IMR-90 (cell line): Measurements from ENCODE around the gene KIF1B. TPM values are rescaled to one million over a fixed set of nuclear protein-coding genes. Genes with fewer than 3 reads are reported as not detected.

Experiments
- ATAC-seq: fragments of 200-7000 bp; cut with Tn5 transposase; 2 replicates; pipeline ENCODE4 v1.9.1; 2020; ENCODE audit warnings: low read depth, mild to moderate bottlenecking, moderate library complexity
- BruUV-seq: library from RNA; stranded (reverse); fragments of 400-500 nt; replicated peaks from 2 replicates; lab custom pipeline; 2021; lab: Mats Ljungman, UMichigan
- CTCF ChIA-PET: fragments of 300-600 bp; formaldehyde crosslinking; extraction: SDS; loops from one replicate; lab custom pipeline; 2021; ENCODE audit warnings: antibody characterized with exemption; lab: Yijun Ruan, JAX
- POLR2A ChIA-PET: fragments of 300-600 bp; sonication (Branson Sonifier 250); formaldehyde crosslinking; loops from one replicate; lab custom pipeline; 2022; ENCODE audit warnings: antibody characterized with exemption; ENCODE audit not compliant: unreplicated experiment; lab: Charles Lee
- DNase-seq: peaks from one replicate; pipeline ENCODE4 v3.0.0; 2013
- H2AFZ ChIP-seq: replicated peaks from 2 replicates; pipeline ENCODE3; 2013; ENCODE audit warnings: low read length, mild to moderate bottlenecking; ENCODE audit not compliant: poor library complexity
- H2AK5ac ChIP-seq: 2 replicates; pipeline ENCODE4 v1.6.1; 2013; ENCODE audit warnings: low read depth, low read length, inconsistent platforms
- H2AK9ac ChIP-seq: replicated peaks from 2 replicates; pipeline ENCODE3; 2013; ENCODE audit warnings: mild to moderate bottlenecking, low read depth, low read length, moderate library complexity; ENCODE audit not compliant: poor library complexity
- H2BK120ac ChIP-seq: 2 replicates; pipeline ENCODE4 v1.6.1; 2013; ENCODE audit warnings: low read depth, low read length, inconsistent platforms
- H2BK15ac ChIP-seq: 3 replicates; pipeline ENCODE4 v1.6.1; 2013; ENCODE audit warnings: low read depth, low read length, inconsistent platforms
- H2BK20ac ChIP-seq: 2 replicates; pipeline ENCODE4 v1.6.1; 2013; ENCODE audit warnings: low read depth, mild to moderate bottlenecking, inconsistent platforms, low read length, moderate library complexity
- H2BK5ac ChIP-seq: 2 replicates; pipeline ENCODE4 v1.6.1; 2013; ENCODE audit warnings: mild to moderate bottlenecking, low read depth, low read length, inconsistent platforms; ENCODE audit not compliant: poor library complexity, severe bottlenecking
- H3K14ac ChIP-seq: replicated peaks from 2 replicates; pipeline ENCODE4 v1.6.1; 2013; ENCODE audit warnings: low read depth, low read length, inconsistent platforms
- H3K18ac ChIP-seq: 2 replicates; pipeline ENCODE4 v1.6.1; 2013; ENCODE audit warnings: low read depth, low read length, control low read depth
- H3K23ac ChIP-seq: 2 replicates; pipeline ENCODE4 v1.6.1; 2013; ENCODE audit warnings: low read depth, low read length, inconsistent platforms
- H3K27ac ChIP-seq: 2 replicates; pipeline ENCODE4 v1.5.1; 2013; ENCODE audit warnings: mild to moderate bottlenecking, control low read depth, low read length; ENCODE audit not compliant: insufficient read depth
- H3K27me3 ChIP-seq: 2 replicates; pipeline ENCODE4 v1.6.1; 2013; ENCODE audit warnings: low read length; ENCODE audit not compliant: control insufficient read depth, insufficient read depth
- H3K36me3 ChIP-seq: 2 replicates; pipeline ENCODE4 v1.6.1; 2013; ENCODE audit warnings: low read length, mixed read lengths; ENCODE audit not compliant: control insufficient read depth, insufficient read depth
- H3K4ac ChIP-seq: 2 replicates; pipeline ENCODE4 v1.6.1; 2013; ENCODE audit warnings: low read depth, low read length, inconsistent platforms
- H3K4me1 ChIP-seq: 2 replicates; pipeline ENCODE4 v1.6.1; 2013; ENCODE audit warnings: low read length, mixed read lengths; ENCODE audit not compliant: control insufficient read depth, insufficient read depth
- H3K4me2 ChIP-seq: 2 replicates; pipeline ENCODE4 v1.6.1; 2013; ENCODE audit warnings: low read depth, mild to moderate bottlenecking, control low read depth, low read length, moderate library complexity
- H3K4me3 ChIP-seq: 2 replicates; pipeline ENCODE4 v1.5.1; 2013; ENCODE audit warnings: low read depth, mild to moderate bottlenecking, control low read depth, low read length, moderate library complexity; ENCODE audit not compliant: insufficient read depth
- H3K56ac ChIP-seq: 2 replicates; pipeline ENCODE4 v1.6.1; 2013; ENCODE audit warnings: low read length, inconsistent platforms; ENCODE audit not compliant: insufficient read depth; ENCODE audit errors: extremely low read depth
- H3K79me1 ChIP-seq, 2 experiments: 2 replicates each; pipeline ENCODE4 v1.6.1; 2013; ENCODE audit warnings: low read length in 2 of 2, inconsistent platforms in 1 of 2, low read depth in 1 of 2
- H3K9ac ChIP-seq: 2 replicates; pipeline ENCODE4 v1.6.1; 2013; ENCODE audit warnings: low read depth, low read length, control low read depth
- H3K9me1 ChIP-seq: 2 replicates; pipeline ENCODE4 v1.6.1; 2013; ENCODE audit warnings: low read length, inconsistent platforms; ENCODE audit not compliant: insufficient read depth
- H3K9me3 ChIP-seq: 2 replicates; pipeline ENCODE4 v1.6.1; 2013; ENCODE audit warnings: low read length; ENCODE audit not compliant: control insufficient read depth, insufficient read depth
- H4K20me1 ChIP-seq: 2 replicates; pipeline ENCODE4 v1.6.1; 2013; ENCODE audit warnings: low read length, inconsistent platforms; ENCODE audit not compliant: insufficient read depth
- H4K5ac ChIP-seq: 2 replicates; pipeline ENCODE4 v1.6.1; 2013; ENCODE audit warnings: mild to moderate bottlenecking, low read depth, low read length, control low read depth
- H4K8ac ChIP-seq, 2 experiments: 2 replicates each; pipeline ENCODE4 v1.6.1; 2013; ENCODE audit warnings: low read depth in 2 of 2, low read length in 2 of 2, control low read depth in 1 of 2, inconsistent platforms in 1 of 2
- H4K91ac ChIP-seq: 2 replicates; pipeline ENCODE4 v1.6.1; 2013; ENCODE audit warnings: low read depth, low read length, inconsistent platforms; ENCODE audit not compliant: insufficient read depth
- BHLHE40 ChIP-seq: fragments of 150-350 bp; IDR thresholded peaks from 2 replicates; pipeline ENCODE4 v1.6.1; 2016; ENCODE audit warnings: mild to moderate bottlenecking, low read depth, low read length
- CEBPB ChIP-seq: IDR thresholded peaks from 2 replicates; pipeline ENCODE4 v1.6.1; 2012; ENCODE audit warnings: low read depth, low read length, improper control_type of control experiment
- CHD1 ChIP-seq: IDR thresholded peaks from 2 replicates; pipeline ENCODE4 v1.6.1; 2012; ENCODE audit warnings: low read depth, low read length, improper control_type of control experiment
- CTCF ChIP-seq: conservative IDR thresholded peaks from 2 replicates; pipeline ENCODE4 v1.5.1; 2012; ENCODE audit warnings: mild to moderate bottlenecking, low read depth, low read length, improper control_type of control experiment
- FOS ChIP-seq: fragments of 150-350 bp; IDR thresholded peaks from 2 replicates; pipeline ENCODE4 v1.6.1; 2016; ENCODE audit warnings: low read depth, low read length
- MAFK ChIP-seq: IDR thresholded peaks from 2 replicates; pipeline ENCODE4 v1.6.1; 2012; ENCODE audit warnings: low read depth, low read length, improper control_type of control experiment
- MAZ ChIP-seq: IDR thresholded peaks from 2 replicates; pipeline ENCODE4 v1.6.1; 2012; ENCODE audit warnings: low read depth, mild to moderate bottlenecking, low read length, improper control_type of control experiment, moderate library complexity, borderline replicate concordance
- MXI1 ChIP-seq: IDR thresholded peaks from 2 replicates; pipeline ENCODE4 v1.6.1; 2012; ENCODE audit warnings: low read depth, mild to moderate bottlenecking, low read length, moderate library complexity, borderline replicate concordance
- NFE2L2 ChIP-seq: fragments of 150-350 bp; IDR thresholded peaks from 2 replicates; pipeline ENCODE4 v1.6.1; 2016; ENCODE audit warnings: low read depth, mild to moderate bottlenecking, low read length
- POLR2A ChIP-seq: IDR thresholded peaks from 2 replicates; pipeline ENCODE4 v1.6.1; 2012; ENCODE audit warnings: mild to moderate bottlenecking, low read depth, low read length
- RAD21 ChIP-seq: IDR thresholded peaks from 2 replicates; pipeline ENCODE4 v1.6.1; 2012; ENCODE audit warnings: low read length, improper control_type of control experiment
- RCOR1 ChIP-seq: IDR thresholded peaks from 2 replicates; pipeline ENCODE4 v1.6.1; 2012; ENCODE audit warnings: mild to moderate bottlenecking, low read length, improper control_type of control experiment; ENCODE audit not compliant: insufficient replicate concordance
- RFX5 ChIP-seq: IDR thresholded peaks from 2 replicates; pipeline ENCODE4 v1.8.0; 2012; ENCODE audit warnings: low read depth, mild to moderate bottlenecking, low read length, moderate library complexity
- SMC3 ChIP-seq: fragments of 150-350 bp; IDR thresholded peaks from 2 replicates; pipeline ENCODE4 v1.6.1; 2016; ENCODE audit warnings: low read depth, mild to moderate bottlenecking, antibody characterized with exemption, low read length, moderate library complexity
- USF2 ChIP-seq: fragments of 150-350 bp; IDR thresholded peaks from 2 replicates; pipeline ENCODE4 v1.6.1; 2017; ENCODE audit warnings: mild to moderate bottlenecking, antibody characterized with exemption, low read length, low read depth
- WGBS, 2 experiments: methylation state at CpG; one replicate each; pipeline versions ENCODE4 v1.1.5 to v1.1.7; 2013; ENCODE audit warnings: missing lambda C conversion rate in 2 of 2; ENCODE audit not compliant: insufficient read length in 1 of 2; ENCODE audit errors: extremely low coverage in 2 of 2; 5-methylcytosine and 5-hydroxymethylcytosine counted together
- dilution Hi-C: fragments of 300-500 bp; cut with HindIII; formaldehyde crosslinking; loops from one replicate; pipeline ENCODE4 v1.14.3; 2018; ENCODE audit warnings: low sequenced_read_pairs; ENCODE audit not compliant: unreplicated experiment
- in situ Hi-C: fragments of 300-500 bp; cut with MboI; formaldehyde crosslinking; loops from 3 replicates; pipeline ENCODE4 v1.14.3; 2019; ENCODE audit warnings: low sequenced_read_pairs, inconsistent platforms, mixed read lengths
- intact Hi-C: fragments of 100-400 bp; cut with micrococcal nuclease; formaldehyde crosslinking; loops from 2 replicates; pipeline ENCODE4 v1.10.0; 2022
- polyA plus RNA-seq, 3 experiments: library from polyadenylated mRNA; depleted of rRNA; stranded (reverse); fragments of >200 nt; gene quantifications; 2 replicates each; pipeline ENCODE4 v1.2.3, GENCODE V29; 2012; ENCODE audit warnings: low replicate concordance in 1 of 3
- total RNA-seq: library from RNA; depleted of rRNA; stranded (reverse); fragments of >200 nt; gene quantifications from 2 replicates; pipeline ENCODE4 v1.2.3, GENCODE V29; 2012

Gene KIF1B
- total and polyA plus RNA-seq, 2 of the 4 experiments (the other 2 are of a cell fraction): 13.0 to 21.1 TPM

DNA sequence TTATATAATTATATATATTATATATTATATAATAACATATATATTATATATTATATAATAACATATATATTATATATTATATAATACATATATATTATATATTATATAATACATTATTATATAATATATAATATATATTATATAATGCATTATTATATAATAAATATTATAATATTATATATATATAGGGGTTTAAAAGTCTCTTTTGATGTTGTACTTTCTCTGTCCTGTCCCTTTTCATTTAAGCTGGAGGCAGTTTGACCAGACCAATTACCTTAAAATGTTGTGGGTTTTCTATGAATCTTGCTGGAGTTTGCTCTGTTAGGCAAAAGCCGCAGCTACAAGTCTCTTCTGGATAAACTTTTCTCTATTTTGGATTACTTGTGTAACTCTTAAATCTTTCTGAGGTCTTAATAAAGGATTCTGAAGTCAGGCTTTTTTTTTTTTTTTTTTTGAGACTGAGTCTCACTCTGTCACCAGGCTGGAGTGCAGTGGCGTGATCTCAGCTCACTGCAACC lies 22.2 kb upstream of the KIF1B start:
- Histone ChIP-seq H2BK120ac (no peak overlapping the region), H3K27me3 (no peaks in the 10 kb centered on the region; the same call in 1 of the 2 replicates), H3K4me3 (no peak overlapping the region), H3K56ac (no peak overlapping the region), H4K20me1 (no peaks in the 10 kb centered on the region), H3K4me2 (no peak overlapping the region), H2BK5ac (no peak overlapping the region), H3K79me1 (no peaks in the 10 kb centered on the region), H2AK5ac (no peak overlapping the region), H3K18ac (no peak overlapping the region), H2BK20ac (no peak overlapping the region), H2BK15ac (no peak overlapping the region), H4K5ac (no peak overlapping the region), H3K14ac (no peak overlapping the region), H3K23ac (no peak overlapping the region), H3K36me3 (no peaks in the 10 kb centered on the region), H3K4ac (no peak overlapping the region), H3K9me1 (no peaks in the 10 kb centered on the region), H4K91ac (no peak overlapping the region), H2AFZ (no peak overlapping the region), H3K9me3 (no peaks in the 10 kb centered on the region), H2AK9ac (no peak overlapping the region), H3K4me1 (no peaks in the 10 kb centered on the region), H3K27ac (no peak overlapping the region), H4K8ac (no peak overlapping the region), H3K9ac (no peak overlapping the region)
- ChIA-PET POLR2A (no interaction called here), CTCF (interaction anchor here (0.6 kb wide), 1 partner anchor 39 kb away, joined by 5 read pairs; no protein-coding TSS in a partner anchor)
- DNase-seq: no peak
- ATAC-seq: no peak
- no TSS peak for BruUV-seq
- dilution Hi-C loops: no loop called here
- no CpG with 5 or more reads among the region's 2 CpGs for WGBS, 2 experiments
- intact Hi-C loops: no loop called here
- TF ChIP-seq RCOR1 (no peak), RAD21 (no peak), CHD1 (no peak), SMC3 (no peak), FOS (no peak), MAFK (no peak), CTCF (no peak), MXI1 (no peak), POLR2A (no peak), USF2 (no peak), MAZ (no peak), CEBPB (no peak), RFX5 (no peak), NFE2L2 (no peak), BHLHE40 (no peak)
- in situ Hi-C loops: no loop called here
